ENCODE measurements around the gene PTPRD.
"Not testable (repeated sequence)": the region's sequence is repeated elsewhere in the genome, so short reads cannot be mapped to it uniquely, and the experiment has no call there.

PTPRD gene

GRCh38 chr9:8980496-8981013 lies 1632.2 kb downstream of the PTPRD start:
- H3K27me3 ChIP-seq (replicated peaks; ENCODE audit: control insufficient read depth, insufficient read depth, low read length): no peaks in the 10 kb centered on the region
- H3K4me1 ChIP-seq (ENCODE audit: control insufficient read depth, insufficient read depth, low read length): peaks cover 17% of the 10 kb centered on the region
- DNase-seq (ENCODE audit: low read depth): no peak
- no peaks in the 10 kb centered on the region for H3K36me3 ChIP-seq (ENCODE audit: control insufficient read depth, insufficient read depth, low read length, severe bottlenecking)
- H3K4me3 ChIP-seq (ENCODE audit: low read length): no peak overlapping the region
- no peaks in the 10 kb centered on the region for H3K9me3 ChIP-seq (ENCODE audit: control insufficient read depth, low read length)
- no peak overlapping the region for H3K9ac ChIP-seq (ENCODE audit: low read length)

- Histone ChIP-seq H3K9ac (ENCODE audit: low read length) (no peak overlapping the region), H3K4me1 (ENCODE audit: control insufficient read depth, insufficient read depth, low read length) (peaks cover 15% of the 10 kb centered on the region), H3K4me3 (ENCODE audit: low read length) (no peak overlapping the region), H3K27me3 (replicated peaks; ENCODE audit: control insufficient read depth, insufficient read depth, low read length) (no peaks in the 10 kb centered on the region), H3K9me3 (ENCODE audit: control insufficient read depth, low read length) (no peaks in the 10 kb centered on the region), H3K36me3 (ENCODE audit: control insufficient read depth, insufficient read depth, low read length, severe bottlenecking) (no peaks in the 10 kb centered on the region)
- no peak for DNase-seq (ENCODE audit: low read depth)
Measured at GRCh38 chr9:8978334-8978733, 1634.5 kb downstream of the PTPRD start.

- not testable (repeated sequence) for H3K4me3 ChIP-seq (ENCODE audit: low read length); H3K27me3 ChIP-seq (replicated peaks; ENCODE audit: control insufficient read depth, insufficient read depth, low read length); H3K9ac ChIP-seq (ENCODE audit: low read length); H3K9me3 ChIP-seq (ENCODE audit: control insufficient read depth, low read length); DNase-seq (ENCODE audit: low read depth); H3K36me3 ChIP-seq (ENCODE audit: control insufficient read depth, insufficient read depth, low read length, severe bottlenecking)
- H3K4me1 ChIP-seq (ENCODE audit: control insufficient read depth, insufficient read depth, low read length): peaks cover 11% of the 10 kb centered on the region
Measured at GRCh38 chr9:8968350-8968749, 1644.5 kb downstream of the PTPRD start.

DNA sequence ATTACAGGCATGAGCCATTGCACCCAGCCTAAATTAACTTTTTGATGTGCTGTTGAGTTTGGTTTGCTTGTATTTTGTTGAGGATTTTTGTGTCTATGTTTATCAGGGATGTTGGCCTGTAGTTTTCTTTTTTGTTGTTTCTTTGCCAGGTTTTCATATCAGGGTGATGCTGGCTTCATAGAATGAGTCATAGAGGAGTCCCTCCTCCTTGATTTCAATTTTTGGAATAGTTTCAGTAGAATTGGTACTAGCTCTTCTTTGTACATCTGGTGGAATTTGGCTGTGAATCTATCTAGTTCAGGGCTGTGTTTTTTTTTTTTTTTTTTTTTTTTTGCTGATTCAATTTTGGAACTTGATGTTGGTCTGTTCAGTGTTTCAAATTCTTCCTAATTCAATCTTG lies 1648.9 kb downstream of the PTPRD start:
- no peaks in the 10 kb centered on the region for H3K27me3 ChIP-seq (replicated peaks; ENCODE audit: control insufficient read depth, insufficient read depth, low read length)
- H3K4me1 ChIP-seq (ENCODE audit: control insufficient read depth, insufficient read depth, low read length): peaks cover 44% of the 10 kb centered on the region
- H3K36me3 ChIP-seq (ENCODE audit: control insufficient read depth, insufficient read depth, low read length, severe bottlenecking): no peaks in the 10 kb centered on the region
- no peaks in the 10 kb centered on the region for H3K9me3 ChIP-seq (ENCODE audit: control insufficient read depth, low read length)
- H3K4me3 ChIP-seq (ENCODE audit: low read length): no peak overlapping the region
- peak overlapping the region; percentile 52 for H3K9ac ChIP-seq (ENCODE audit: low read length)
- no peak for DNase-seq (ENCODE audit: low read depth)

GRCh38 chr9:8962084-8962483 lies 1650.7 kb downstream of the PTPRD start:
- H3K27me3 ChIP-seq (replicated peaks; ENCODE audit: control insufficient read depth, insufficient read depth, low read length): no peaks in the 10 kb centered on the region
- H3K4me1 ChIP-seq (ENCODE audit: control insufficient read depth, insufficient read depth, low read length): peaks cover 44% of the 10 kb centered on the region
- no peak overlapping the region for H3K4me3 ChIP-seq (ENCODE audit: low read length)
- H3K9me3 ChIP-seq (ENCODE audit: control insufficient read depth, low read length): no peaks in the 10 kb centered on the region
- no peaks in the 10 kb centered on the region for H3K36me3 ChIP-seq (ENCODE audit: control insufficient read depth, insufficient read depth, low read length, severe bottlenecking)
- H3K9ac ChIP-seq (ENCODE audit: low read length): peak overlapping the region; percentile 80
- no peak for DNase-seq (ENCODE audit: low read depth)

DNA sequence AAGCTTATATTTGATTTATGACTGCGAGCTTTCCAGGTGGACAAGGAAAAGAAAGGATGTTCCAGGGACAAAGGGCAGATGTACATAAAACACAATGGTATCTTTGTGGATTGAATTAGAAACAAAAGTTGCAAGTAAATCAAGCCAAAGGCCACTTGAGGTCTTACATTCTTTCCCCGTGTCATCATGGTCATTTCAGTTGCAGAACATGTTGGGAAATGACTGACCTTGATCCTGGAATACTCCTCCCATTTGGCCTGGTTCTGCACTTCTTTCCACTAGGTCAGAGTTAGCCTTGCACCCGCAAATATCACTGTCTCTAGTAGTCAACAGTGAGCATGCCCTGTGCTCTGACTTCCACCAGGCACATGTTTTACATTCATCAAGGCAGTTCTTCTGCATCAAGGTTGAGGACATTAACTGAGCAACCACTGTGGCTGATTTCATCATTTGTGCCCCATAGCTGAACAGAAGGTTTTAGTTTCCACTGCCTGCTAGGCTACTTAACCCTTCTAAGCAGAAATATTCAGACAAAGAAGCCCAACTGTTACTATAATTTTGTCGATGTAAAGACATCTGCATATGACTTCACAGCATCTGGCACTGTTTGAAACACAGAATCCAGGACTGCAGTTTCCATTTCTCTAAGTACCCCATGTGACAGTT lies 1651.5 kb downstream of the PTPRD start:
- Histone ChIP-seq H3K36me3 (ENCODE audit: control insufficient read depth, insufficient read depth, low read length, severe bottlenecking) (no peaks in the 10 kb centered on the region), H3K4me3 (ENCODE audit: low read length) (no peak overlapping the region), H3K4me1 (ENCODE audit: control insufficient read depth, insufficient read depth, low read length) (peaks cover 44% of the 10 kb centered on the region), H3K9me3 (ENCODE audit: control insufficient read depth, low read length) (no peaks in the 10 kb centered on the region), H3K27me3 (replicated peaks; ENCODE audit: control insufficient read depth, insufficient read depth, low read length) (no peaks in the 10 kb centered on the region), H3K9ac (ENCODE audit: low read length) (peak overlapping the region; percentile 80)
- no peak for DNase-seq (ENCODE audit: low read depth)

- Histone ChIP-seq H3K36me3 (ENCODE audit: control insufficient read depth, insufficient read depth, low read length, severe bottlenecking) (no peaks in the 10 kb centered on the region), H3K4me1 (ENCODE audit: control insufficient read depth, insufficient read depth, low read length) (peaks cover 44% of the 10 kb centered on the region), H3K4me3 (ENCODE audit: low read length) (peak overlapping the region; percentile 8)
Measured at GRCh38 chr9:8960254-8960653, 1652.5 kb downstream of the PTPRD start.

GRCh38 chr9:8958358-8958757 lies 1654.4 kb downstream of the PTPRD start:
- Histone ChIP-seq H3K9ac (ENCODE audit: low read length) (no peak overlapping the region), H3K27me3 (replicated peaks; ENCODE audit: control insufficient read depth, insufficient read depth, low read length) (no peaks in the 10 kb centered on the region), H3K9me3 (ENCODE audit: control insufficient read depth, low read length) (no peaks in the 10 kb centered on the region), H3K4me1 (ENCODE audit: control insufficient read depth, insufficient read depth, low read length) (peaks cover 33% of the 10 kb centered on the region), H3K36me3 (ENCODE audit: control insufficient read depth, insufficient read depth, low read length, severe bottlenecking) (no peaks in the 10 kb centered on the region), H3K4me3 (ENCODE audit: low read length) (no peak overlapping the region)
- no peak for DNase-seq (ENCODE audit: low read depth)

More at GRCh38 chr9:8960254-8960653, 1652.5 kb downstream of the PTPRD start:
- peak overlapping the region; percentile 57 for H3K9ac ChIP-seq (ENCODE audit: low read length)
- no peaks in the 10 kb centered on the region for H3K27me3 ChIP-seq (replicated peaks; ENCODE audit: control insufficient read depth, insufficient read depth, low read length)
- no peaks in the 10 kb centered on the region for H3K9me3 ChIP-seq (ENCODE audit: control insufficient read depth, low read length)
- no peak for DNase-seq (ENCODE audit: low read depth)

DNA sequence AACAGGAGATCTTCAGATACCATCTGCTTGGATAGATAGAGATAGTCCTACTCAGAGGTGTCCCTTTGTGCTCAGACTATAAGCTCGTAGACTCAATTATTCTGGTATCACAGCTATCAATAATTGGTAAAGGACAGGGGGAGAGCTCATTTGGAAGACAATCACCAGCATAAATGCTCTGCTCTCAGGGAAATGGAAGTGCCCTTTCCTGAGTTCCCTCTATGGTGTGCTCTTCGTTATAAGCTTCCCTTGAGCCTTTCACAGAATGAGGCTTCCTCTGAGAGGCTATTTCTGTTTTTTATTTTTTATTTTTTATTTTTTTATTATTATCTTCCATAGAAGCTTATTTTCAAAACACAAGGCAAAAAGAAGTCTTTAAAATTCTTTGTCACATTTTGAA lies 1657.5 kb downstream of the PTPRD start:
- peaks cover 5% of the 10 kb centered on the region for H3K4me1 ChIP-seq (ENCODE audit: control insufficient read depth, insufficient read depth, low read length)
- no peak overlapping the region for H3K9ac ChIP-seq (ENCODE audit: low read length)
- DNase-seq (ENCODE audit: low read depth): no peak
- H3K27me3 ChIP-seq (replicated peaks; ENCODE audit: control insufficient read depth, insufficient read depth, low read length): no peaks in the 10 kb centered on the region
- H3K9me3 ChIP-seq (ENCODE audit: control insufficient read depth, low read length): no peaks in the 10 kb centered on the region
- no peak overlapping the region for H3K4me3 ChIP-seq (ENCODE audit: low read length)
- H3K36me3 ChIP-seq (ENCODE audit: control insufficient read depth, insufficient read depth, low read length, severe bottlenecking): no peaks in the 10 kb centered on the region

- H3K9me3 ChIP-seq (ENCODE audit: control insufficient read depth, low read length): no peaks in the 10 kb centered on the region
- no peak for DNase-seq (ENCODE audit: low read depth)
- no peaks in the 10 kb centered on the region for H3K4me1 ChIP-seq (ENCODE audit: control insufficient read depth, insufficient read depth, low read length)
- no peaks in the 10 kb centered on the region for H3K27me3 ChIP-seq (replicated peaks; ENCODE audit: control insufficient read depth, insufficient read depth, low read length)
- no peak overlapping the region for H3K4me3 ChIP-seq (ENCODE audit: low read length)
- no peaks in the 10 kb centered on the region for H3K36me3 ChIP-seq (ENCODE audit: control insufficient read depth, insufficient read depth, low read length, severe bottlenecking)
- H3K9ac ChIP-seq (ENCODE audit: low read length): no peak overlapping the region
Measured at GRCh38 chr9:8946461-8946860, 1666.3 kb downstream of the PTPRD start.

- Histone ChIP-seq H3K27me3 (replicated peaks; ENCODE audit: control insufficient read depth, insufficient read depth, low read length) (no peaks in the 10 kb centered on the region), H3K4me3 (ENCODE audit: low read length) (no peak overlapping the region), H3K36me3 (ENCODE audit: control insufficient read depth, insufficient read depth, low read length, severe bottlenecking) (no peaks in the 10 kb centered on the region), H3K9me3 (ENCODE audit: control insufficient read depth, low read length) (no peaks in the 10 kb centered on the region), H3K4me1 (ENCODE audit: control insufficient read depth, insufficient read depth, low read length) (peaks cover 4% of the 10 kb centered on the region), H3K9ac (ENCODE audit: low read length) (no peak overlapping the region)
- no peak for DNase-seq (ENCODE audit: low read depth)
Measured at GRCh38 chr9:8943392-8943791, 1669.4 kb downstream of the PTPRD start.

DNA sequence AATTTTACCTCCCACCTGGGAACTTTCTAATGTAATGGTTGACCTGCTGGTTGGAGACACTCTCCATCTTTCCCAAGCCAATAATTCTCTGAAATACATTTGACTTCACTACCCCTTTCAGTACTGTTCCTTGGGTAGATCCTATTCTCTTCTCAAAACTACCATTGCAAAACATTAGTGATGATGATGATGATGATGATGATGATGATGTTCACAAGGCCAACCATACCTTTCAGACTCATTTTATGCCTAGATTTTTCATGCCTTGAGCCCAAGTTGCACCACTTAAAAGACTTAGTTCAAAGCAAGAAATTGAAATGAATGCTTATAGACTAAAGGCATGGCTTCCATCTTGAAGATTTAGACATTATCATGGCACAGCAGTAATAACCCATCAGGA lies 1672.2 kb downstream of the PTPRD start:
- Histone ChIP-seq H3K4me1 (ENCODE audit: control insufficient read depth, insufficient read depth, low read length) (peaks cover 6% of the 10 kb centered on the region), H3K36me3 (ENCODE audit: control insufficient read depth, insufficient read depth, low read length, severe bottlenecking) (no peaks in the 10 kb centered on the region), H3K27me3 (replicated peaks; ENCODE audit: control insufficient read depth, insufficient read depth, low read length) (no peaks in the 10 kb centered on the region), H3K9ac (ENCODE audit: low read length) (no peak overlapping the region), H3K9me3 (ENCODE audit: control insufficient read depth, low read length) (no peaks in the 10 kb centered on the region), H3K4me3 (ENCODE audit: low read length) (no peak overlapping the region)
- no peak for DNase-seq (ENCODE audit: low read depth)
